PC-9 (cell line): ENCODE data around the gene SRGAP1. TPM values are rescaled to one million over a fixed set of nuclear protein-coding genes. Genes with fewer than 3 reads are reported as not detected.

ENCODE experiments used
- BruUV-seq: library from RNA; stranded (reverse); fragments of 400-500 nt; replicated peaks from 2 replicates; lab custom pipeline; 2021; lab: Mats Ljungman, UMichigan
- CTCF ChIA-PET: fragments of 300-600 bp; sonication (Branson Sonifier 250); formaldehyde crosslinking; loops from one replicate; lab custom pipeline; 2022; ENCODE audit warnings: antibody characterized with exemption; lab: Charles Lee
- POLR2A ChIA-PET: fragments of 300-600 bp; sonication (Branson Sonifier 250); formaldehyde crosslinking; loops from one replicate; lab custom pipeline; 2022; ENCODE audit warnings: antibody characterized with exemption; ENCODE audit not compliant: unreplicated experiment; lab: Charles Lee
- DNase-seq, 2 experiments: peaks; one replicate each; pipeline versions ENCODE4 v3.0.0 to v3.0.0-alpha.2; 2015 to 2022; ENCODE audit warnings: mixed read lengths in 1 of 2
- H2AFZ ChIP-seq: fragments of 200-600 bp; sonication (generic); 2 replicates; pipeline ENCODE4 v1.8.1; 2017; ENCODE audit warnings: antibody characterized with exemption
- H3F3A ChIP-seq: fragments of 200-600 bp; sonication (generic); 2 replicates; pipeline ENCODE4 v1.8.1; 2017; ENCODE audit warnings: antibody characterized with exemption, mild to moderate bottlenecking, low read depth; ENCODE audit not compliant: insufficient read depth
- H3K27ac ChIP-seq: fragments of 200-600 bp; sonication (generic); 2 replicates; pipeline ENCODE4 v1.6.1; 2016; ENCODE audit warnings: mixed run types
- H3K27me3 ChIP-seq: fragments of 200-600 bp; sonication (generic); 2 replicates; pipeline ENCODE4 v1.6.1; 2016; ENCODE audit warnings: low read depth, mixed run types; ENCODE audit not compliant: insufficient read depth
- H3K36me3 ChIP-seq: fragments of 200-600 bp; sonication (generic); 2 replicates; pipeline ENCODE4 v1.6.1; 2016; ENCODE audit warnings: low read depth, mixed run types
- H3K4me1 ChIP-seq: fragments of 200-600 bp; sonication (generic); replicated peaks from 2 replicates; pipeline ENCODE4 v1.6.1; 2016; ENCODE audit warnings: mixed run types; ENCODE audit not compliant: insufficient read depth
- H3K4me2 ChIP-seq: fragments of 200-600 bp; sonication (generic); 2 replicates; pipeline ENCODE4 v1.6.1; 2017; ENCODE audit warnings: mixed run types
- H3K4me3 ChIP-seq: fragments of 200-600 bp; sonication (generic); 2 replicates; pipeline ENCODE4 v1.6.1; 2016; ENCODE audit warnings: mixed run types
- H3K79me2 ChIP-seq: fragments of 200-600 bp; sonication (generic); 2 replicates; pipeline ENCODE4 v1.6.1; 2017; ENCODE audit warnings: low read depth, mixed run types
- H3K9me2 ChIP-seq: fragments of 200-600 bp; sonication (generic); 2 replicates; pipeline ENCODE4 v1.8.1; 2017; ENCODE audit warnings: mild to moderate bottlenecking; ENCODE audit not compliant: insufficient read depth
- H3K9me3 ChIP-seq: fragments of 200-600 bp; sonication (generic); 2 replicates; pipeline ENCODE4 v1.8.1; 2016; ENCODE audit warnings: low read depth; ENCODE audit not compliant: insufficient read depth
- H4K20me1 ChIP-seq: fragments of 200-600 bp; sonication (generic); 2 replicates; pipeline ENCODE4 v1.8.1; 2017; ENCODE audit not compliant: insufficient read depth
- CTCF ChIP-seq: fragments of 200-600 bp; sonication (generic); conservative IDR thresholded peaks from 2 replicates; pipeline ENCODE4 v1.6.1; 2017; ENCODE audit warnings: mixed run types, antibody characterized with exemption, mild to moderate bottlenecking, moderate library complexity
- EZH2 ChIP-seq: fragments of 200-600 bp; sonication (generic); IDR thresholded peaks from 2 replicates; pipeline ENCODE4 v1.8.0; 2017; ENCODE audit warnings: antibody characterized with exemption, low read depth
- intact Hi-C: fragments of 100-400 bp; cut with micrococcal nuclease; formaldehyde crosslinking; loops from one replicate; pipeline ENCODE4 v1.10.0; 2022; ENCODE audit not compliant: unreplicated experiment
- total RNA-seq: library from RNA; stranded (reverse); gene quantifications from 2 replicates; pipeline ENCODE4 v1.2.3, GENCODE V29; 2021

SRGAP1 gene
- total RNA-seq, 1 experiment from 2014 or later: 24.5 TPM

DNA sequence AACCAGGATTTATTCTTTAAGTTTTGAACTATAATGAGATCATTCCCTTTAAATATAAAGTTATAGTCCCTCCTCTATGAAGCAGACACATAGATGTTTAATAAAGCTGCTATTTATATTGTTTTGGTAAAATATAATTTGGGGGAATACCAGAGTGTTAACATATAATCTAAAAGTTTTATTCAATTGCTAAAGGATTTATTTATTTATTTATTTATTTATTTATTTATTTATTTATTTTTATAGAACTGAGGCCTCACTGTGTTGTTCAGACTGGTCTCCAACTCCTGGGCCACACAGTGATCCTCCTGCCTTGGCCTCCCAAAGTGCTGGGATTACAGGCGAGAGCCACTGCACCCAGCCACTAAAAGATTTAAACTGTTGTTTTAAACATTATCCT lies 278.9 kb downstream of the SRGAP1 start:
- no TSS peak for BruUV-seq
- Histone ChIP-seq H3K4me2 (no peak overlapping the region), H3K9me2 (no peaks in the 10 kb centered on the region), H3K4me3 (no peak overlapping the region), H4K20me1 (no peaks in the 10 kb centered on the region), H3K27me3 (no peaks in the 10 kb centered on the region), H3K36me3 (peaks cover 28% of the 10 kb centered on the region), H2AFZ (no peak overlapping the region), H3K79me2 (0 out of 2 replicates have a peak, but pooled peaks cover 7% of the 10 kb centered on the region), H3K9me3 (no peaks in the 10 kb centered on the region), H3F3A (peaks cover 12% of the 10 kb centered on the region), H3K27ac (no peak overlapping the region), H3K4me1 (peaks cover 23% of the 10 kb centered on the region)
- intact Hi-C loops: loop anchor here (5.0 kb wide), 1 partner anchor 276 kb away; no protein-coding TSS in a partner anchor
- CTCF ChIA-PET: no interaction called here
- no peak for DNase-seq
- POLR2A ChIA-PET: no interaction called here
- TF ChIP-seq CTCF (no peak), EZH2 (no peak)

- BruUV-seq: no TSS peak
- DNase-seq: no peak
- intact Hi-C loops: loop anchor here (5.0 kb wide), 1 partner anchor 277 kb away; no protein-coding TSS in a partner anchor
- Histone ChIP-seq H3K4me3 (no peak overlapping the region), H2AFZ (no peak overlapping the region), H3F3A (peaks cover 11% of the 10 kb centered on the region), H3K27me3 (no peaks in the 10 kb centered on the region), H3K9me3 (no peaks in the 10 kb centered on the region), H3K4me1 (peaks cover 15% of the 10 kb centered on the region), H3K9me2 (no peaks in the 10 kb centered on the region), H3K36me3 (peaks cover 38% of the 10 kb centered on the region), H3K27ac (no peak overlapping the region), H3K79me2 (0 out of 2 replicates have a peak, but pooled peaks cover 7% of the 10 kb centered on the region), H4K20me1 (no peaks in the 10 kb centered on the region), H3K4me2 (no peak overlapping the region)
- POLR2A ChIA-PET: no interaction called here
- CTCF ChIA-PET: no interaction called here
- TF ChIP-seq EZH2 (no peak), CTCF (no peak)
These were observed 280.2 kb downstream of the SRGAP1 start for GRCh38 chr12:64124511-64125197.

DNA sequence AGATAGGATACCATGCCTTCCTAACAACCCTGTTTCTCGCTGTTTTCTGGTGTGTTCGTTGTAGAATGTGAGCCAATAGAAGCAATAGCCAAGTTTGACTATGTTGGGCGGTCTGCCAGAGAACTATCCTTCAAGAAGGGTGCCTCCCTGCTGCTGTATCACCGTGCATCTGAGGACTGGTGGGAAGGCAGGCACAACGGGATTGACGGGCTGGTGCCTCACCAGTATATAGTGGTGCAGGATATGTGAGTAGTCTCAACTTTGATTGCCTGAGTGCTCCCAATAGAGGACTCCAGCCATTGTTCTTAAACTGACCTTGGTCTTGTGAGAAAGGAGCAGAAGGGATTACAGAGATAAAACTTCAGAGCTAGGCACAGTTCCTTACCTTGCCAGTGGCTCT lies 281.4 kb downstream of the SRGAP1 start:
- Histone ChIP-seq H3K27me3 (no peaks in the 10 kb centered on the region), H3K36me3 (peaks cover 51% of the 10 kb centered on the region), H3K79me2 (0 out of 2 replicates have a peak, but pooled peaks cover 7% of the 10 kb centered on the region), H3K27ac (no peak overlapping the region), H3K9me3 (no peaks in the 10 kb centered on the region), H4K20me1 (no peaks in the 10 kb centered on the region), H3K9me2 (no peaks in the 10 kb centered on the region), H3K4me2 (no peak overlapping the region), H3K4me1 (peaks cover 4% of the 10 kb centered on the region), H2AFZ (no peak overlapping the region), H3K4me3 (no peak overlapping the region), H3F3A (peaks cover under 1% of the 10 kb centered on the region; the same call in 1 of the 2 replicates)
- BruUV-seq: no TSS peak
- CTCF ChIA-PET: no interaction called here
- no peak for DNase-seq
- POLR2A ChIA-PET: no interaction called here
- intact Hi-C loops: no loop called here
- no peak for TF ChIP-seq CTCF
- no peak for TF ChIP-seq EZH2
